ENCODE measurements around the gene MAGI1. TPM values are rescaled to one million over a fixed set of nuclear protein-coding genes. Genes with fewer than 3 reads are reported as not detected.

MAGI1 gene
- total RNA-seq, 1 donor from 2014 or later, result 45.8 TPM

GRCh38 chr3:65712140-65712539, 326.6 kb downstream of the MAGI1 start:
- intact Hi-C loops (cut with DNase I), result no loop called here
- TF ChIP-seq CTCF (IDR thresholded peaks at IDR 0.05), result no peak
- ATAC-seq (no peak), DNase-seq (no peak)
- Histone ChIP-seq H3K4me3 (no peak overlapping the region), H3K9me3 (no peaks in the 10 kb centered on the region), H3K27me3 (no peaks in the 10 kb centered on the region), H3K36me3 (no peaks in the 10 kb centered on the region), H3K27ac (no peak overlapping the region), H3K4me1 (no peaks in the 10 kb centered on the region)

GRCh38 chr3:65706776-65707568, 331.7 kb downstream of the MAGI1 start:
- H3K36me3 ChIP-seq, result no peaks in the 10 kb centered on the region
- H3K27ac ChIP-seq, result no peak overlapping the region
- no peaks in the 10 kb centered on the region for H3K9me3 ChIP-seq
- no peak for DNase-seq
- intact Hi-C loops (cut with DNase I), result no loop called here
- no peaks in the 10 kb centered on the region for H3K27me3 ChIP-seq
- H3K4me3 ChIP-seq, result no peak overlapping the region
- TF ChIP-seq CTCF (IDR thresholded peaks at IDR 0.05), result no peak
- no peak for ATAC-seq
- H3K4me1 ChIP-seq, result no peaks in the 10 kb centered on the region

GRCh38 chr3:65706301-65706700, 332.4 kb downstream of the MAGI1 start:
- DNase-seq, result no peak
- H3K27ac ChIP-seq, result no peak overlapping the region
- H3K36me3 ChIP-seq, result no peaks in the 10 kb centered on the region
- no peak for ATAC-seq
- no peaks in the 10 kb centered on the region for H3K27me3 ChIP-seq
- no peaks in the 10 kb centered on the region for H3K9me3 ChIP-seq
- no peak overlapping the region for H3K4me3 ChIP-seq
- TF ChIP-seq CTCF (IDR thresholded peaks at IDR 0.05), result no peak
- H3K4me1 ChIP-seq, result no peaks in the 10 kb centered on the region
- intact Hi-C loops (cut with DNase I), result no loop called here

- no peaks in the 10 kb centered on the region for H3K9me3 ChIP-seq
- no peak overlapping the region for H3K27ac ChIP-seq
- H3K4me3 ChIP-seq, result no peak overlapping the region
- ATAC-seq, result no peak
- no peak for TF ChIP-seq CTCF (IDR thresholded peaks at IDR 0.05)
- intact Hi-C loops (cut with DNase I), result no loop called here
- H3K4me1 ChIP-seq, result no peaks in the 10 kb centered on the region
- DNase-seq, result no peak
- no peaks in the 10 kb centered on the region for H3K27me3 ChIP-seq
- H3K36me3 ChIP-seq, result no peaks in the 10 kb centered on the region
Measured at GRCh38 chr3:65703820-65704219, 334.9 kb downstream of the MAGI1 start.

GRCh38 chr3:65703026-65703425, 335.7 kb downstream of the MAGI1 start:
- DNase-seq, result no peak
- intact Hi-C loops (cut with DNase I), result no loop called here
- H3K9me3 ChIP-seq, result no peaks in the 10 kb centered on the region
- H3K4me1 ChIP-seq, result no peaks in the 10 kb centered on the region
- ATAC-seq, result no peak
- no peak for TF ChIP-seq CTCF (IDR thresholded peaks at IDR 0.05)
- H3K36me3 ChIP-seq, result no peaks in the 10 kb centered on the region
- no peaks in the 10 kb centered on the region for H3K27me3 ChIP-seq
- no peak overlapping the region for H3K4me3 ChIP-seq
- H3K27ac ChIP-seq, result no peak overlapping the region
